ENCODE results near the gene AMT. TPM values are rescaled to one million over a fixed set of nuclear protein-coding genes. Genes with fewer than 3 reads are reported as not detected.

The AMT gene
- polyA plus RNA-seq, 1 donor (not counting 4 experiments of a cell fraction or from before 2014, with no cell fraction given): 7.1 TPM

- Histone ChIP-seq H3K4me1 (ENCODE audit: control insufficient read depth, extremely low read depth, insufficient read depth, low read length) (peaks cover 34% of the 10 kb centered on the region), H2AFZ (ENCODE audit: control insufficient read depth, low read length) (no peak overlapping the region), H3K79me2 (ENCODE audit: control insufficient read depth, insufficient read depth, low read length) (peaks cover 11% of the 10 kb centered on the region), H3K4me3 (ENCODE audit: control insufficient read depth in 2 of 3, extremely low read depth in 1 of 3, insufficient read depth in 2 of 3, low read depth in 1 of 3, low read length in 3 of 3) (no peak overlapping the region), H4K20me1 (ENCODE audit: control insufficient read depth, extremely low read depth, insufficient read depth, low read length) (no peaks in the 10 kb centered on the region), H3K4me2 (ENCODE audit: control insufficient read depth, extremely low read depth, insufficient read depth, low read depth, low read length) (no peak overlapping the region), H3K9me3 (ENCODE audit: control insufficient read depth, low read depth, low read length) (no peaks in the 10 kb centered on the region), H3K27ac (ENCODE audit: control insufficient read depth, insufficient read depth, low read length) (no peak overlapping the region), H3K9ac (ENCODE audit: control insufficient read depth, extremely low read depth, insufficient read depth, low read length) (no peak overlapping the region), H3K9me1 (ENCODE audit: control insufficient read depth, extremely low read depth, insufficient read depth, low read length) (peaks cover 7% of the 10 kb centered on the region), H3K27me3 (ENCODE audit: control insufficient read depth, extremely low read depth, insufficient read depth, low read length) (no peaks in the 10 kb centered on the region), H3K36me3 (ENCODE audit: control insufficient read depth in 2 of 2, extremely low read depth in 1 of 2, insufficient read depth in 2 of 2, low read length in 2 of 2) (peaks cover 18 to 26% of the 10 kb centered on the region in 2 experiments)
- DNase-seq (ENCODE audit: low read depth, low spot score) (no peak), FAIRE-seq (no peak)
- TF ChIP-seq, protein P1, sequence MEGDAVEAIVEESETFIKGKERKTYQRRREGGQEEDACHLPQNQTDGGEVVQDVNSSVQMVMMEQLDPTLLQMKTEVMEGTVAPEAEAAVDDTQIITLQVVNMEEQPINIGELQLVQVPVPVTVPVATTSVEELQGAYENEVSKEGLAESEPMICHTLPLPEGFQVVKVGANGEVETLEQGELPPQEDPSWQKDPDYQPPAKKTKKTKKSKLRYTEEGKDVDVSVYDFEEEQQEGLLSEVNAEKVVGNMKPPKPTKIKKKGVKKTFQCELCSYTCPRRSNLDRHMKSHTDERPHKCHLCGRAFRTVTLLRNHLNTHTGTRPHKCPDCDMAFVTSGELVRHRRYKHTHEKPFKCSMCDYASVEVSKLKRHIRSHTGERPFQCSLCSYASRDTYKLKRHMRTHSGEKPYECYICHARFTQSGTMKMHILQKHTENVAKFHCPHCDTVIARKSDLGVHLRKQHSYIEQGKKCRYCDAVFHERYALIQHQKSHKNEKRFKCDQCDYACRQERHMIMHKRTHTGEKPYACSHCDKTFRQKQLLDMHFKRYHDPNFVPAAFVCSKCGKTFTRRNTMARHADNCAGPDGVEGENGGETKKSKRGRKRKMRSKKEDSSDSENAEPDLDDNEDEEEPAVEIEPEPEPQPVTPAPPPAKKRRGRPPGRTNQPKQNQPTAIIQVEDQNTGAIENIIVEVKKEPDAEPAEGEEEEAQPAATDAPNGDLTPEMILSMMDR (optimal IDR thresholded peaks at IDR 0.05 in 1 of 3, IDR thresholded peaks at IDR 0.05 in 1 of 3, conservative IDR thresholded peaks at IDR 0.05 in 1 of 3; ENCODE audit: extremely low read depth in 1 of 3, insufficient read depth in 2 of 3, low read length in 3 of 3): no peak
- no peak for TF ChIP-seq EZH2 (IDR thresholded peaks at IDR 0.05; ENCODE audit: low read length)
- dilution Hi-C loops (cut with MboI; ENCODE audit: extremely low pct_ligation_motif_present, low sequenced_read_pairs): no loop called here
Measured at GRCh38 chr3:49417516-49418120, 4.7 kb downstream of the AMT start.

GRCh38 chr3:49416867-49417266 is 5.4 kb downstream of the AMT start:
- no peaks in the 10 kb centered on the region for H4K20me1 ChIP-seq (ENCODE audit: control insufficient read depth, extremely low read depth, insufficient read depth, low read length)
- dilution Hi-C loops (cut with MboI; ENCODE audit: extremely low pct_ligation_motif_present, low sequenced_read_pairs): no loop called here
- H3K9me1 ChIP-seq (ENCODE audit: control insufficient read depth, extremely low read depth, insufficient read depth, low read length): peaks cover 6% of the 10 kb centered on the region
- no peak overlapping the region for H3K27ac ChIP-seq (ENCODE audit: control insufficient read depth, insufficient read depth, low read length)
- DNase-seq (ENCODE audit: low read depth, low spot score) (no peak), FAIRE-seq (no peak)
- H2AFZ ChIP-seq (ENCODE audit: control insufficient read depth, low read length): no peak overlapping the region
- TF ChIP-seq EZH2 (IDR thresholded peaks at IDR 0.05; ENCODE audit: low read length): no peak
- TF ChIP-seq, protein P1 (optimal IDR thresholded peaks at IDR 0.05 in 1 of 3, IDR thresholded peaks at IDR 0.05 in 1 of 3, conservative IDR thresholded peaks at IDR 0.05 in 1 of 3; ENCODE audit: extremely low read depth in 1 of 3, insufficient read depth in 2 of 3, low read length in 3 of 3): no peak
- no peaks in the 10 kb centered on the region for H3K27me3 ChIP-seq (ENCODE audit: control insufficient read depth, extremely low read depth, insufficient read depth, low read length)
- no peak overlapping the region for H3K4me2 ChIP-seq (ENCODE audit: control insufficient read depth, extremely low read depth, insufficient read depth, low read depth, low read length)
- H3K9me3 ChIP-seq (ENCODE audit: control insufficient read depth, low read depth, low read length): no peaks in the 10 kb centered on the region
- no peak overlapping the region for H3K4me3 ChIP-seq (ENCODE audit: control insufficient read depth in 2 of 3, extremely low read depth in 1 of 3, insufficient read depth in 2 of 3, low read depth in 1 of 3, low read length in 3 of 3)
- H3K4me1 ChIP-seq (ENCODE audit: control insufficient read depth, extremely low read depth, insufficient read depth, low read length): peaks cover 31% of the 10 kb centered on the region
- peaks cover 15% of the 10 kb centered on the region for H3K79me2 ChIP-seq (ENCODE audit: control insufficient read depth, insufficient read depth, low read length)
- no peak overlapping the region for H3K9ac ChIP-seq (ENCODE audit: control insufficient read depth, extremely low read depth, insufficient read depth, low read length)
- peaks cover 18 to 26% of the 10 kb centered on the region in 2 experiments for H3K36me3 ChIP-seq (ENCODE audit: control insufficient read depth in 2 of 2, extremely low read depth in 1 of 2, insufficient read depth in 2 of 2, low read length in 2 of 2)

All from keratinocyte (primary cell).